GM12872 (cell line): Measurements from ENCODE around the gene NUP62.

Source experiments
- TF ChIP-seq, protein P1 (sequence below): IDR thresholded peaks from 3 replicates; pipeline ENCODE4 v1.5.1; 2011; ENCODE audit warnings: low read depth, mild to moderate bottlenecking, low read length, moderate library complexity; ENCODE audit not compliant: insufficient read depth

The NUP62 gene

DNA sequence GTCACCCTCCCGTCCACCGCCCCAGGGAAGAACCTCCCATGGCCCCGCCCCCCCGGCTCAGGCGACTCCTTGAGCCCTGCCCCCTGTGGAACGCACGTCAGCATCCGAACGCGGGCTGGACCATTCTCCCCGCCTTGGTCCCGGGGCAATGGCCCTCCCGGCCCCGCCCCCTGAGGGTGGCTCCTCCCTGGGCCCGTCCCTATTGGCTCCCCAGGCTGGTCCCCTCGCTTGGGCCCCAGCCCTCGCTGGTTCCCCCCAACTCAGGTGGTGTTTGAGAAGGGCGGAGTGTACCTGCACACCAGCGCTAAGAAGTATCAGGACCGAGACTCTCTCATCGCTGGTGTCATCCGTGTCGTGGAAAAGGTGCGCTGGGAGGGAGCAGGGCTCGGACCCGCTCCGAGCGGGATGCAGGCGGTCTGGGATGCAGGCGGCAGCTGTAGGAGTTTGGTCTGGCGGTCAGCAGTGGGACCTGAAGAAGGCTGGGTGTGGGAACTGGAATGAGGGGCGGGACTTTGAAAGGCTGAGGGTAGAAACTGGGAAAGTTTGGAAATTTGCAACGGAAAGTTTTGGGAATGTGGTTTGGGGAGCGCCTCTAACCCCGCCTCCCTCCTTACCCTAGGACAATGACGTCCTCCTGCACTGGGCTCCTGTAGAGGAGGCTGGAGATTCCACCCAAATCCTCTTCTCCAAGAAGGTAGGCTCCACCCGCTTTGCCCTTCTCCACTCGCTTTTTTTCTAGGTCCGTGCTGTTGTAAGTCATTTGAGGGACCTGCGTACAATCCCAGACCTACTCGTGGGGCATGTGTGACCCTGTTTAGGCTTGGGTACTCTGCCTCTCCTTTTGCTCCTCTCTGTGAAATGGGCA, 51.2 kb downstream of the NUP62 start:
- TF ChIP-seq, protein P1, sequence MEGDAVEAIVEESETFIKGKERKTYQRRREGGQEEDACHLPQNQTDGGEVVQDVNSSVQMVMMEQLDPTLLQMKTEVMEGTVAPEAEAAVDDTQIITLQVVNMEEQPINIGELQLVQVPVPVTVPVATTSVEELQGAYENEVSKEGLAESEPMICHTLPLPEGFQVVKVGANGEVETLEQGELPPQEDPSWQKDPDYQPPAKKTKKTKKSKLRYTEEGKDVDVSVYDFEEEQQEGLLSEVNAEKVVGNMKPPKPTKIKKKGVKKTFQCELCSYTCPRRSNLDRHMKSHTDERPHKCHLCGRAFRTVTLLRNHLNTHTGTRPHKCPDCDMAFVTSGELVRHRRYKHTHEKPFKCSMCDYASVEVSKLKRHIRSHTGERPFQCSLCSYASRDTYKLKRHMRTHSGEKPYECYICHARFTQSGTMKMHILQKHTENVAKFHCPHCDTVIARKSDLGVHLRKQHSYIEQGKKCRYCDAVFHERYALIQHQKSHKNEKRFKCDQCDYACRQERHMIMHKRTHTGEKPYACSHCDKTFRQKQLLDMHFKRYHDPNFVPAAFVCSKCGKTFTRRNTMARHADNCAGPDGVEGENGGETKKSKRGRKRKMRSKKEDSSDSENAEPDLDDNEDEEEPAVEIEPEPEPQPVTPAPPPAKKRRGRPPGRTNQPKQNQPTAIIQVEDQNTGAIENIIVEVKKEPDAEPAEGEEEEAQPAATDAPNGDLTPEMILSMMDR = no peak

DNA sequence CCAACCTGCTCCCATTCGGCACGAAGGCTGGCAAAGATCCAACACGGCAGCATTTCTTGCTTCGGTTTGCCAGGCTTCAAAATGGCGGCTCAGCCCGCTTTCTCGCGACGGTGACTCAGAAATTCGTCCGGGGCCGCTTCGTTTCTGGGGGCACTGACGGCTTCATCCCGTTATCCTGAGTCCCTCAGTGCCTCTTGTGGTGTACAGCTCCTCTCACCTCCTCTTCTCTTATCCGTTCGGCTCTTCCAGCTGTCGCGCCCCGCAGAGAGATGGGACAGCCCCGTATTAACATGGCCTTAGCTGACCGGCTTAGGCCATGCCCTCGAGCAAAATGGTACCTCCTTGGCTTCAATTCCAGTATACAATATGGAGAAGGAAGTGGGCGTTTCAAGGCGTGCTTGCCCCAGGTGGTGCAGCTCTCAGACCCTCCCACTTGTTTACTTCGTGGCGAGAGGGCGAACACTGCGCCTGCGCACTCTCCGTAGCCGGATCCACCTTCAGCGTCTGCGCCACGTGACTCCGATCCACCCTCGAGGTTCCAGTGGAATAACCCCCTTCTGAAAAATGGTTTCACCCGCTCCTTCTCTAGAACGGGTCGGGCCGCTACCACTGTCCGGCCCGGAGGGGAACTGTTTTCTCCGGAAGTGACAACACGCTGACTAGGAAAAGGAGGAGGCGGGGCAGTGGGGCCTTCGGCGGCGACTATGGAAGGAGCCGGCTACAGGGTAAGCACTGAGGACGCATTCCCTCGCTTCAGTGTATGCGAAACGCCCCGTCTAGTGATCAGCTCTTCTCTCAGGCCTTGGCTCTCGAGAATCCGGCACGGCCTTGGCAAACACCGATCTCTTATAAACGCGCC, 52.1 kb downstream of the NUP62 start, which contains the start of the genes AKT1S1 and TBC1D17:
TSS of gene AKT1S1 (minus strand) at position 336 of the 859 bp plus-strand sequence. CDS start 4,060 bp downstream, outside the sequence.
TSS of gene TBC1D17 (plus strand) at position 683 of the 859 bp plus-strand sequence. CDS start at position 705, 22 bp downstream.
- TF ChIP-seq, protein P1 = no peak

DNA sequence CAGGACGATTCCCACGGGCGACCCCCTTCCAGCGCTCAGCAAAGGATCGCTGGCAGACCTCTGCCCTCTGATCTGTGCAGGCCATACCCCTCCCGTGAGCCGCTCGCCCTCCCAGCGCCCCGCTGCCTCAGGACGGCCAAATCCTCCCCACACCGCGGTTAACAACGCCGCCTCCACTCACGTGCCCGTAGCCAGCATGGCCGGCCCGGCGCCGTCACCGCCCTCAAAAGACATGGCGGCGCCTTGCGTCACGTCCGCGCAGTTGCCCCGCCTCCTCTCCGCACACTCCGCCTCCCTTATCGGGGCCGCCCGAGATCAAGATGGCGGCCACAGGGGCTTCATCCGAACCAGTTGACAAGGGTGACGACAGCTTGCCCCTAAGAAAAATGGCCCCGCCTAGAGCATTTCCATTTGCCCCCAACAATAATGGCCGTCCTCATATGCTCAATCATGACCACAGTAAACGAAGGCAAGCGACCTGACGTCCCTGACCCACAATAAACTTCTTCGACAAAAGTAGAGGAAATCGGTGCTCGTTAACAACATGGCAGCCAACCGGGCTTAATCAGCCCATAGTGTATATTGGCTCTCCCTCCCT, 52.8 kb downstream of the NUP62 start:
- TF ChIP-seq, protein P1 = no peak

DNA sequence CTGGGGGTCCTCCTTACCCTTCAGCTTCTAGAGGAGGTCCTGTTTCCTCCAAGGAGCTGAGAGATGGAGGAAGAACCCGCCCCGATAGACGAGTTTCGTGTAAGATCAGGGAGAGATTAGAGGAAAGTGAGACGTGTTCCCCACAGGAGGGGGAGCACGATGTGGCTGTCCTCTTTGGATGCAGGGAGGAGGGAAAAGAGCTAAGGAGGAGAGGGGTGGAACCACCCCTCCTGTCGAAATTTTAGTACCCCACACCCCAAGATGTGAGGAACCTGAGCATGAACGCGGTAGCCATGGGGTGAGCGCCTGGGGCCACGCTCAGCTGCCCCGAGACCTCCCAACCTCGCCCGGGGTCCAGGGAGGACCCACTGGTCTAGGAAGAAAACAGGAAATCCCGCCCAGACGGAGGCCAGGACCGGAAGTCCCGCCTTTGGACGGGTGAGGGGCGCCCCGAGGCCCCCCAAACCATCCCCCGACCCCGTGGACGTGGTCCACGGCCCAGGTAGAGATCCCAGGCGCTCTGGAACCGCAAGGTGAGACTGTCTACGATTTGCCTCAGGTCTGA, 53.4 kb downstream of the NUP62 start:
- TF ChIP-seq, protein P1 = no peak

DNA sequence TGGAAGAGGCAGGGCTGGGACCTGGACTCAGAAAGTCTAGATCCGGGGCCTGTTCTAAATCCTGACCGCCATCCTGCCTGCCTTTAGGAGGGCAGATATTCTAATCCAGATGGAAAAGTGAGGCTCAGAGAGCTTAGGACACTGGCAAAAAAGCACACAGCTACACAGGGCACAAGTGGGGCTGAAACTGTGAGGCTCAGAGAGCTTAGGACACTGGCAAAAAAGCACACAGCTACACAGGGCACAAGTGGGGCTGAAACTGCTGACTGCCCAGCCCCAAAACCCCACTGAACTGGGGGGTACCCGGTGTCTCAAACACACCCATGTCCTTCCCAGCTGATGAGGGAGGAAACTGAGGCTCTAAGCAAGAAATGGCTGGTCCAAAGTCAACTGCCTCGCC, 54.1 kb downstream of the NUP62 start:
- TF ChIP-seq, protein P1 = no peak

DNA sequence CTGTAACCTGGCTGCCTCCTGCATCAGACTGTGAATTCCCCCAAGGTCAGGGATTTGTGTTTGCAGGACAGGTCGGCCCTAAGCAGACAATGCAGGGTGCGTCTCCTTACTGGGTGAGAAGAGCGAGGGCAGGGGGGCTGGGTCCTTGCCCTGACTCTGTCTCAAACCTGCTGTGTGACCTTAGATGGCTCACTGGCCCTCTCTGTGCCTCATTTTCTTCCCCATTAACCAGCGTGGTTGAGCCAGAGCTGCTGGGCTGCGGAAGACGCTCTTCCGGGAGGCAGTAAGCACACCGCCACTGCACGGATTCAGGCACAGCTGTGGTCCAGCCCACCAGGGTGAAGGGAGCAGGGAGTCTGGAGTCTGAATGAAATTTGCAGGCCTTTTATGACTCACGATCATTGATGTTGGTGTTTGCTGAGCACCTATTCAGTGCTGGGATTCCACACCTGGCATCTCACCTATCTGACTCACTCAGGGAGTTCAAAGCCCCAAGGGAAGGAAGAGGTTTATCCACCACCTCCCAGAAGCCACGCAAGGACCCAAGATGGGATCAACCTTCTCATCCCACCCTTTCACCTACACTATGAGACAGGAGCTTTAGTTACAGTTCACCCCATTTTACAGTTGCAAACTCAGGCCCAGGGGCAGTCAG, 54.7 kb downstream of the NUP62 start:
- TF ChIP-seq, protein P1 = no peak
